Neural cell (in vitro differentiated cells): ENCODE data around the gene ARL5A. TPM values are rescaled to one million over a fixed set of nuclear protein-coding genes. Genes with fewer than 3 reads are reported as not detected.

ENCODE experiments used
- H2AFZ ChIP-seq: fragments of 200-600, 300-800 bp; sonication (generic), shearing (Covaris generic); 2 replicates; pipeline ENCODE4 v1.6.0; 2014; ENCODE audit warnings: low read depth, mild to moderate bottlenecking, antibody characterized with exemption, low read length, moderate library complexity
- H3F3A ChIP-seq: fragments of 200-600 bp; shearing (Covaris generic); 2 replicates; pipeline ENCODE4 v1.6.1; 2016; ENCODE audit warnings: mild to moderate bottlenecking, moderate library complexity, mixed read lengths, antibody characterized with exemption, low read length; ENCODE audit not compliant: insufficient read depth, poor library complexity, severe bottlenecking
- H3K27ac ChIP-seq: fragments of 200-600, 300-800 bp; sonication (generic), shearing (Covaris generic); 2 replicates; pipeline ENCODE4 v1.5.1; 2014; ENCODE audit warnings: mild to moderate bottlenecking, low read length, moderate library complexity
- H3K27me3 ChIP-seq: fragments of 300-800, 200-600 bp; sonication (generic), shearing (Covaris generic); 2 replicates; pipeline ENCODE4 v1.6.0; 2014; ENCODE audit warnings: mild to moderate bottlenecking, low read depth, low read length, moderate library complexity; ENCODE audit not compliant: insufficient read depth
- H3K36me3 ChIP-seq: fragments of 300-800, 200-600 bp; sonication (generic), shearing (Covaris generic); 2 replicates; pipeline ENCODE4 v1.5.1; 2014; ENCODE audit warnings: mild to moderate bottlenecking, antibody characterized with exemption, low read length, moderate library complexity; ENCODE audit not compliant: insufficient read depth
- H3K4me2 ChIP-seq: fragments of 300-800, 200-600 bp; sonication (generic), shearing (Covaris generic); 2 replicates; pipeline ENCODE4 v1.6.0; 2014; ENCODE audit warnings: mild to moderate bottlenecking, low read length
- H3K4me3 ChIP-seq: fragments of 300-800, 200-600 bp; sonication (generic), shearing (Covaris generic); 2 replicates; pipeline ENCODE4 v1.5.1; 2014; ENCODE audit warnings: mild to moderate bottlenecking, low read length, moderate library complexity
- H3K79me2 ChIP-seq: fragments of 200-600 bp; shearing (Covaris generic); replicated peaks from 2 replicates; pipeline ENCODE4 v1.6.0; 2014; ENCODE audit warnings: mild to moderate bottlenecking, low read length, moderate library complexity; ENCODE audit not compliant: insufficient read depth
- H3K9ac ChIP-seq: fragments of 300-800, 200-600 bp; sonication (generic), shearing (Covaris generic); 2 replicates; pipeline ENCODE4 v1.6.1; 2016; ENCODE audit warnings: mild to moderate bottlenecking, low read length, mixed read lengths
- H3K9me2 ChIP-seq: fragments of 200-600 bp; shearing (Covaris generic); 2 replicates; pipeline ENCODE4 v1.6.1; 2016; ENCODE audit warnings: mild to moderate bottlenecking, low read length, mixed read lengths; ENCODE audit not compliant: insufficient read depth
- H3K9me3 ChIP-seq: fragments of 200-600, 300-800 bp; sonication (generic), shearing (Covaris generic); 2 replicates; pipeline ENCODE4 v1.6.1; 2016; ENCODE audit warnings: mild to moderate bottlenecking, mixed run types, low read length, moderate library complexity, mixed read lengths
- H4K20me1 ChIP-seq: fragments of 200-600 bp; shearing (Covaris generic); 2 replicates; pipeline ENCODE4 v1.6.1; 2016; ENCODE audit warnings: mild to moderate bottlenecking, mixed run types; ENCODE audit not compliant: insufficient read depth
- EP300 ChIP-seq: fragments of 450-650 bp; conservative IDR thresholded peaks from 2 replicates; pipeline ENCODE4 v1.6.1; 2014; ENCODE audit warnings: antibody characterized with exemption, mild to moderate bottlenecking, moderate library complexity; ENCODE audit not compliant: poor library complexity, severe bottlenecking
- EZH2 ChIP-seq: fragments of 200-600, 300-800 bp; shearing (Covaris generic), sonication (generic); IDR thresholded peaks from 2 replicates; pipeline ENCODE4 v1.6.1; 2014; ENCODE audit warnings: antibody characterized with exemption, low read length, borderline replicate concordance, mild to moderate bottlenecking; ENCODE audit not compliant: insufficient read depth, poor library complexity, severe bottlenecking
- MXI1 ChIP-seq: fragments of 450-650 bp; conservative IDR thresholded peaks from 2 replicates; pipeline ENCODE4 v1.6.1; 2014; ENCODE audit warnings: antibody characterized with exemption, mild to moderate bottlenecking; ENCODE audit not compliant: poor library complexity, severe bottlenecking
- POLR2AphosphoS5 ChIP-seq: IDR thresholded peaks from 2 replicates; pipeline ENCODE4 v1.6.1; 2012
- RAD21 ChIP-seq: fragments of 450-650 bp; conservative IDR thresholded peaks from 2 replicates; pipeline ENCODE4 v1.6.1; 2014; ENCODE audit warnings: antibody characterized with exemption, mild to moderate bottlenecking, moderate library complexity
- SMC3 ChIP-seq: fragments of 450-650 bp; conservative IDR thresholded peaks from 2 replicates; pipeline ENCODE4 v1.6.1; 2014; ENCODE audit warnings: antibody characterized with exemption, mild to moderate bottlenecking, moderate library complexity; ENCODE audit not compliant: poor library complexity
- TAF1 ChIP-seq: IDR thresholded peaks from 2 replicates; pipeline ENCODE4 v1.6.1; 2012; ENCODE audit warnings: low read depth
- polyA plus RNA-seq: library from polyadenylated mRNA; depleted of rRNA; stranded (reverse); fragments of >200 nt; gene quantifications from 2 replicates; pipeline ENCODE4 v1.2.3, GENCODE V29; 2014
- TF ChIP-seq, protein P1 (sequence below): IDR thresholded peaks from 2 replicates; pipeline ENCODE4 v1.6.1; 2012; ENCODE audit warnings: borderline replicate concordance
- TF ChIP-seq, protein P2 (sequence below): fragments of 450-650 bp; IDR thresholded peaks from 2 replicates; pipeline ENCODE4 v1.5.1; 2014; ENCODE audit warnings: antibody characterized with exemption, mild to moderate bottlenecking, moderate library complexity; ENCODE audit not compliant: poor library complexity, severe bottlenecking

The ARL5A gene
- polyA plus RNA-seq, 1 donor from 2014 or later, result 48.5 TPM

- Histone ChIP-seq H3F3A (no peaks in the 10 kb centered on the region), H2AFZ (peak overlapping the region; percentile 80), H3K9ac (peak overlapping the region; percentile 83), H3K27ac (peak overlapping the region; percentile 67), H3K4me2 (peak overlapping the region; percentile 56), H4K20me1 (no peaks in the 10 kb centered on the region), H3K27me3 (no peaks in the 10 kb centered on the region), H3K79me2 (peaks cover 47% of the 10 kb centered on the region), H3K36me3 (no peaks in the 10 kb centered on the region), H3K4me3 (peak overlapping the region; percentile 80), H3K9me3 (no peaks in the 10 kb centered on the region), H3K9me2 (no peaks in the 10 kb centered on the region)
- no peak for TF ChIP-seq RAD21
- TF ChIP-seq TAF1, result no peak
- no peak for TF ChIP-seq POLR2AphosphoS5
- TF ChIP-seq, protein P1, sequence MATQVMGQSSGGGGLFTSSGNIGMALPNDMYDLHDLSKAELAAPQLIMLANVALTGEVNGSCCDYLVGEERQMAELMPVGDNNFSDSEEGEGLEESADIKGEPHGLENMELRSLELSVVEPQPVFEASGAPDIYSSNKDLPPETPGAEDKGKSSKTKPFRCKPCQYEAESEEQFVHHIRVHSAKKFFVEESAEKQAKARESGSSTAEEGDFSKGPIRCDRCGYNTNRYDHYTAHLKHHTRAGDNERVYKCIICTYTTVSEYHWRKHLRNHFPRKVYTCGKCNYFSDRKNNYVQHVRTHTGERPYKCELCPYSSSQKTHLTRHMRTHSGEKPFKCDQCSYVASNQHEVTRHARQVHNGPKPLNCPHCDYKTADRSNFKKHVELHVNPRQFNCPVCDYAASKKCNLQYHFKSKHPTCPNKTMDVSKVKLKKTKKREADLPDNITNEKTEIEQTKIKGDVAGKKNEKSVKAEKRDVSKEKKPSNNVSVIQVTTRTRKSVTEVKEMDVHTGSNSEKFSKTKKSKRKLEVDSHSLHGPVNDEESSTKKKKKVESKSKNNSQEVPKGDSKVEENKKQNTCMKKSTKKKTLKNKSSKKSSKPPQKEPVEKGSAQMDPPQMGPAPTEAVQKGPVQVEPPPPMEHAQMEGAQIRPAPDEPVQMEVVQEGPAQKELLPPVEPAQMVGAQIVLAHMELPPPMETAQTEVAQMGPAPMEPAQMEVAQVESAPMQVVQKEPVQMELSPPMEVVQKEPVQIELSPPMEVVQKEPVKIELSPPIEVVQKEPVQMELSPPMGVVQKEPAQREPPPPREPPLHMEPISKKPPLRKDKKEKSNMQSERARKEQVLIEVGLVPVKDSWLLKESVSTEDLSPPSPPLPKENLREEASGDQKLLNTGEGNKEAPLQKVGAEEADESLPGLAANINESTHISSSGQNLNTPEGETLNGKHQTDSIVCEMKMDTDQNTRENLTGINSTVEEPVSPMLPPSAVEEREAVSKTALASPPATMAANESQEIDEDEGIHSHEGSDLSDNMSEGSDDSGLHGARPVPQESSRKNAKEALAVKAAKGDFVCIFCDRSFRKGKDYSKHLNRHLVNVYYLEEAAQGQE, result no peak
- no peak for TF ChIP-seq EZH2
- TF ChIP-seq, protein P2, sequence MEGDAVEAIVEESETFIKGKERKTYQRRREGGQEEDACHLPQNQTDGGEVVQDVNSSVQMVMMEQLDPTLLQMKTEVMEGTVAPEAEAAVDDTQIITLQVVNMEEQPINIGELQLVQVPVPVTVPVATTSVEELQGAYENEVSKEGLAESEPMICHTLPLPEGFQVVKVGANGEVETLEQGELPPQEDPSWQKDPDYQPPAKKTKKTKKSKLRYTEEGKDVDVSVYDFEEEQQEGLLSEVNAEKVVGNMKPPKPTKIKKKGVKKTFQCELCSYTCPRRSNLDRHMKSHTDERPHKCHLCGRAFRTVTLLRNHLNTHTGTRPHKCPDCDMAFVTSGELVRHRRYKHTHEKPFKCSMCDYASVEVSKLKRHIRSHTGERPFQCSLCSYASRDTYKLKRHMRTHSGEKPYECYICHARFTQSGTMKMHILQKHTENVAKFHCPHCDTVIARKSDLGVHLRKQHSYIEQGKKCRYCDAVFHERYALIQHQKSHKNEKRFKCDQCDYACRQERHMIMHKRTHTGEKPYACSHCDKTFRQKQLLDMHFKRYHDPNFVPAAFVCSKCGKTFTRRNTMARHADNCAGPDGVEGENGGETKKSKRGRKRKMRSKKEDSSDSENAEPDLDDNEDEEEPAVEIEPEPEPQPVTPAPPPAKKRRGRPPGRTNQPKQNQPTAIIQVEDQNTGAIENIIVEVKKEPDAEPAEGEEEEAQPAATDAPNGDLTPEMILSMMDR, result no peak
- TF ChIP-seq MXI1, result no peak
- TF ChIP-seq EP300, result no peak
- TF ChIP-seq SMC3, result no peak
Observed at GRCh38 chr2:151827564-151828142, 568 bp downstream of the ARL5A start.

- Histone ChIP-seq H2AFZ (no peak overlapping the region), H3F3A (no peaks in the 10 kb centered on the region), H3K36me3 (no peaks in the 10 kb centered on the region), H3K27me3 (no peaks in the 10 kb centered on the region), H3K27ac (no peak overlapping the region), H3K4me2 (peak overlapping the region; percentile 56), H3K9me3 (no peaks in the 10 kb centered on the region), H3K9me2 (no peaks in the 10 kb centered on the region), H4K20me1 (no peaks in the 10 kb centered on the region), H3K79me2 (peaks cover 54% of the 10 kb centered on the region), H3K4me3 (peak overlapping the region; percentile 80), H3K9ac (peak overlapping the region; percentile 83)
- no peak for TF ChIP-seq EZH2
- TF ChIP-seq EP300, result no peak
- no peak for TF ChIP-seq RAD21
- no peak for TF ChIP-seq POLR2AphosphoS5
- TF ChIP-seq MXI1, result no peak
- no peak for TF ChIP-seq TAF1
- no peak for TF ChIP-seq SMC3
- TF ChIP-seq, protein P2, result no peak
- TF ChIP-seq, protein P1, result no peak
Observed at GRCh38 chr2:151826737-151827157, 1.5 kb downstream of the ARL5A start.
